Measurements from ENCODE around the gene SLC6A2. TPM values are rescaled to one million over a fixed set of nuclear protein-coding genes. Genes with fewer than 3 reads are reported as not detected.

The SLC6A2 gene
- total RNA-seq, 2 experiments from 2014 or later, result not detected

DNA sequence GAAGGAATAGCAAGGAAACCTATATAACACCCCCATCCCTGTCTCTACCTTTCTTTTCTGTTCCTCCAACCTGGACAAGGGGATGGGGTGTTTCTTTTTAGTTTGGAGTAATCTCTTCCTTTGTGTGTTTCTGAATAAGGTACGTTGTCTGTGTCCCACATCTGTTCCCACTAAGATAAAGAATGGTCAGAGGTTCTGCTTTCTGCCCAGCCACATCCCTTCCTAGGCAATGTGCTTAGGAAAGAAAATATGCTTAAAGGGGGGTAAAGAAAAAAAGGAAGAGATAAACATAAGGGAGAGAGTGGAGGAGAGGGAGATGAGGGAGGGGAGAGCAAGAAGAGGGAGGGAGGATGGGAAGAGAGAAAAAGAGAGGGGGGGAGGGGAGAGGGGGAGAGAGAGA, 35.1 kb downstream of the SLC6A2 start:
- CTCF ChIA-PET, result interaction anchor here (1.2 kb wide), 1 partner anchor 11 kb away, joined by 4 read pairs; no protein-coding TSS in a partner anchor
- POLR2A ChIA-PET, result no interaction called here

DNA sequence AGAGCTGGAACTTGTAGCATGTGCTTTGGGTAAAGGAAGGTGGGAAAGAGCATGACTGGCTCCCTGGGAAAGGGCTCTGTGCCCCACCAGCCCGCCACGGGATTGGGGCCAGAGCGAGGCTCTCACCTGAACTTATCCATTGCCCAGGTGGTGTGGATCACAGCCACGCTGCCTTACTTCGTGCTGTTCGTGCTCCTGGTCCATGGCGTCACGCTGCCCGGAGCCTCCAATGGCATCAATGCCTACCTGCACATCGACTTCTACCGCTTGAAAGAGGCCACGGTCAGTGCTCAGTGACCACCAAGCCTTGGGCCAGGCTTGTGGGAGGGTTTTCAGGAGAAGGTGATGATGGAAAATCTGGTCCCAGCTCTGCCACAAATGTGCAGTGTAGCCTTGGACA, 36.0 kb downstream of the SLC6A2 start:
- H3K27me3 Mint-ChIP-seq (ENCODE audit: low read depth), result no peaks in the 10 kb centered on the region
- DNase-seq, result no peak
- H3K27ac Mint-ChIP-seq, result no peak overlapping the region
- no peaks in the 10 kb centered on the region for H3K36me3 Mint-ChIP-seq (ENCODE audit: low read depth)
- POLR2A ChIA-PET, result no interaction called here
- no peaks in the 10 kb centered on the region for H3K9me3 Mint-ChIP-seq (ENCODE audit: insufficient read depth)
- no peaks in the 10 kb centered on the region for H3K4me1 Mint-ChIP-seq (ENCODE audit: low read depth)
- CTCF ChIA-PET, result no interaction called here
- H3K4me3 Mint-ChIP-seq, result no peak overlapping the region
- ATAC-seq, result no peak

More for the DNA sequence above, 35.1 kb downstream of the SLC6A2 start:
- DNase-seq (no peak), ATAC-seq (no peak)
- no peak overlapping the region for H3K27ac Mint-ChIP-seq
- H3K9me3 Mint-ChIP-seq (ENCODE audit: insufficient read depth), result no peaks in the 10 kb centered on the region
- H3K36me3 Mint-ChIP-seq (ENCODE audit: low read depth), result no peaks in the 10 kb centered on the region
- H3K4me1 Mint-ChIP-seq (ENCODE audit: low read depth), result no peaks in the 10 kb centered on the region
- no peak overlapping the region for H3K4me3 Mint-ChIP-seq
- no peaks in the 10 kb centered on the region for H3K27me3 Mint-ChIP-seq (ENCODE audit: low read depth)

DNA sequence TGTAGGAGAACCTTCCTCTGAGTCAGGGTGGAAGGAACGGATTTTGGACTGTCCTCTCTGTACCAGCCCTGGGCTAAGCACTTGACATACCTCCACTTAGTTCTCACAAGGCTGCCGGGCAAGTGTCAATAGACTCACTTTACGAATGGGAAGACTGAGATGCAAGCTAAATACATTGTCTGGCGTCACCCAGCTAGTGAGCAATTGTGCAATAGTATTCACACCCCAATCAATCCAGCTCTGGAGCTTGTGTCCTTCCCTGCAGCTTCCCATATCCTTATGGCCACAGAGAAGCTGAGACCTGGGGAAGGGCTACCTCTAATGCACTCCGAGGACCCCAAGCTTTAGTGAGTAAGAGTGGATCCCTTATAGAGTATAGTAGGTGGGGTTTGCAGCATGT, 39.8 kb downstream of the SLC6A2 start:
- ChIA-PET POLR2A (interaction anchor here (0.5 kb wide), 1 partner anchor 152 kb away, joined by 4 read pairs; no protein-coding TSS in a partner anchor), CTCF (interaction anchor here (1.7 kb wide), 1 partner anchor 231 kb away, joined by 11 read pairs; no protein-coding TSS in a partner anchor)
- no peaks in the 10 kb centered on the region for H3K36me3 Mint-ChIP-seq (ENCODE audit: low read depth)
- H3K27me3 Mint-ChIP-seq (ENCODE audit: low read depth), result peaks cover 2% of the 10 kb centered on the region
- H3K4me1 Mint-ChIP-seq (ENCODE audit: low read depth), result no peaks in the 10 kb centered on the region
- no peak for ATAC-seq
- H3K9me3 Mint-ChIP-seq (ENCODE audit: insufficient read depth), result no peaks in the 10 kb centered on the region
- no peak for DNase-seq
- no peak overlapping the region for H3K4me3 Mint-ChIP-seq
- no peak overlapping the region for H3K27ac Mint-ChIP-seq

DNA sequence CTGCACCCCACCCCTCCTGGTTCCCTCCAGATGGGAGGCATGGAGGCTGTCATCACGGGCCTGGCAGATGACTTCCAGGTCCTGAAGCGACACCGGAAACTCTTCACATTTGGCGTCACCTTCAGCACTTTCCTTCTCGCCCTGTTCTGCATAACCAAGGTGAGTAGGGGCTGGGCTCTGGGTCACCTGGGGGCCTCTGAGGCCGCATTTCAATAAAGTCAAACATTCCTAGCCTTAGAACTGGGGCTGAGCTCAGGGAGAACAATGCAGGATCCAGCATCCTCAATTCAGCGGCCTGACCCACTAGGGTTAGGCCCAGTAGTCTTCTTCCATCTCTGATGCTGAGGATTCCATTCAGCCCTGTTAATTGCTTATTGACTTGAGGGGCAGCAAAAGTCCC, 42.1 kb downstream of the SLC6A2 start:
- ATAC-seq (no peak), DNase-seq (no peak)
- Mint-ChIP-seq H3K27ac (no peak overlapping the region), H3K36me3 (ENCODE audit: low read depth) (no peaks in the 10 kb centered on the region), H3K27me3 (ENCODE audit: low read depth) (peaks cover 2% of the 10 kb centered on the region), H3K9me3 (ENCODE audit: insufficient read depth) (no peaks in the 10 kb centered on the region), H3K4me3 (no peak overlapping the region), H3K4me1 (ENCODE audit: low read depth) (peaks cover 3% of the 10 kb centered on the region)
- POLR2A ChIA-PET, result no interaction called here
- CTCF ChIA-PET, result no interaction called here

DNA sequence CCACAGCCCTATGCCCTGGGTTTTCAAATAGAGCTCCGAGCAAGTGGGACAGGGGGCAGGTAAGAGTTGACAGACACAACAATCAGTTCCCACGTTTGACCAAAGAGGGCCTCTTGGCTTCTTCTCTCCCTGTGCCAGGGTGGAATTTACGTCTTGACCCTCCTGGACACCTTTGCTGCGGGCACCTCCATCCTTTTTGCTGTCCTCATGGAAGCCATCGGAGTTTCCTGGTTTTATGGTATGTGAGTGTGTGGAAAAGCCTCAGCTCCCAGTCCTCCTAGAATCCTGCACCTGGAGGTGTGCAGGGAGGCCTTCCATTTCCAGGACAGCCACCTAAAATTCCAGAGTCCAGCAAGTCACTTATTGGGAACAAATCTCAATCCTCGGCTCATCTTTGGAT, 42.5 kb downstream of the SLC6A2 start:
- CTCF ChIA-PET, result no interaction called here
- Mint-ChIP-seq H3K4me1 (ENCODE audit: low read depth) (peaks cover 7% of the 10 kb centered on the region), H3K9me3 (ENCODE audit: insufficient read depth) (no peaks in the 10 kb centered on the region), H3K27me3 (ENCODE audit: low read depth) (peaks cover 2% of the 10 kb centered on the region), H3K4me3 (no peak overlapping the region), H3K27ac (no peak overlapping the region), H3K36me3 (ENCODE audit: low read depth) (no peaks in the 10 kb centered on the region)
- POLR2A ChIA-PET, result no interaction called here
- ATAC-seq (no peak), DNase-seq (no peak)

DNA sequence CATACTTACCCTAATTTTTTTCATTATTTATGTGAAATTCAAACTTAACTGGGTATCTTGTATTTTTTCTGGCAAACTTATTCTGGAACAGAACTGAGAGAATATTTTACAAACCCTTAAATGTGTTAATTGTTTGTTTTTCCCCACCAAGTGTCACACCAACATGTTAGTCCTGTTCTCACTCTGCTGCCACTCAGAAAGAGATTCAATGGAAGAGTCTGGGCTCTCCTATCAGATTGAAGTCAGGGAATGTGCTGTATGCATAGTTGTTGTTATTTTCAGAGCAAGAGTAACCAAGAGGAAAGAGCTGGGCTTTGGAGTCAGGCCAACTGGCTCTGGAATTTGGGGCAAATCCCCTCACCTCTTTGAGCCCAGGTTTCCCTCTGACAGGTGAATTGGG, 43.2 kb downstream of the SLC6A2 start:
- Mint-ChIP-seq H3K9me3 (ENCODE audit: insufficient read depth) (no peaks in the 10 kb centered on the region), H3K4me1 (ENCODE audit: low read depth) (peaks cover 10% of the 10 kb centered on the region), H3K27me3 (ENCODE audit: low read depth) (peaks cover 2% of the 10 kb centered on the region), H3K4me3 (no peak overlapping the region), H3K36me3 (ENCODE audit: low read depth) (no peaks in the 10 kb centered on the region), H3K27ac (no peak overlapping the region)
- DNase-seq, result no peak
- CTCF ChIA-PET, result no interaction called here
- ATAC-seq, result no peak
- POLR2A ChIA-PET, result no interaction called here

DNA sequence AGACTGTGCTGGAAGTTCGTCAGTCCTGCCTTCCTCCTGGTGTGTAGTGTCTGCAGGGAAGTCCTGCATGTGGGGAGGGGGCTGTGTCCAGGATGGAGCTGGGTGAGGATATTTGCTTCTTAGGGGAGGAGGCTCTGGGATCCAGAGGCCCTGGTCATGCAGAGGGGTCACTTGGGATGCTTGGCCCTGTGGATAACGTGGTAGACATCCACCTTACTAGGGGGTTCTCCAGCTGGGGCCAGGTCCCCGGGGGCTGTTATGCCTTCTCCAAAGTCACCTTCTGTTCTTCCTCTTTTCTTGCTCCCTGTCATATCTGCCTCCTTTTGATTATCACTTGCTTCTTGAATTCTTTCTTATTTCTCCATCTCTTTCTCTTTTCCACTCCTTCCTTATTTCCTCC, 43.8 kb downstream of the SLC6A2 start:
- ChIA-PET POLR2A (no interaction called here), CTCF (interaction anchor here (9.4 kb wide), 1 partner anchor 234 kb away, joined by 92 read pairs; no protein-coding TSS in a partner anchor)
- Mint-ChIP-seq H3K4me1 (ENCODE audit: low read depth) (peaks cover 10% of the 10 kb centered on the region), H3K36me3 (ENCODE audit: low read depth) (no peaks in the 10 kb centered on the region), H3K27me3 (ENCODE audit: low read depth) (peaks cover 2% of the 10 kb centered on the region), H3K27ac (no peak overlapping the region), H3K9me3 (ENCODE audit: insufficient read depth) (no peaks in the 10 kb centered on the region), H3K4me3 (no peak overlapping the region)
- ATAC-seq (no peak), DNase-seq (no peak)

DNA sequence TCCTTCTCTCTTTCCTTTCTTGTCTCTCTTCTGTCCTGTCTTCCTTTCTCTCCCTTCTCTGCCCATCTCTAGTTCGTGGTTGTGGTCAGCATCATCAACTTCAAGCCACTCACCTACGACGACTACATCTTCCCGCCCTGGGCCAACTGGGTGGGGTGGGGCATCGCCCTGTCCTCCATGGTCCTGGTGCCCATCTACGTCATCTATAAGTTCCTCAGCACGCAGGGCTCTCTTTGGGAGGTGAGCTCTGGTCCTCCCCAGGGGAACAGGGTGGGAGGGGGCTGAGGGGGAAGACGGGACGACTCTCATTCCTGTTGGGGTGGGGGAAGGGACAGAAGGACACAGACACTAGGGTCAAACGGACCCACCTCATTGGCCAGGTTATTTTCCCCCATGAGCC, 44.3 kb downstream of the SLC6A2 start:
- Mint-ChIP-seq H3K4me1 (ENCODE audit: low read depth) (peaks cover 10% of the 10 kb centered on the region), H3K27me3 (ENCODE audit: low read depth) (peaks cover 2% of the 10 kb centered on the region), H3K9me3 (ENCODE audit: insufficient read depth) (no peaks in the 10 kb centered on the region), H3K4me3 (no peak overlapping the region), H3K27ac (no peak overlapping the region), H3K36me3 (ENCODE audit: low read depth) (no peaks in the 10 kb centered on the region)
- ChIA-PET CTCF (interaction anchor here (9.4 kb wide), 1 partner anchor 235 kb away, joined by 92 read pairs; no protein-coding TSS in a partner anchor), POLR2A (no interaction called here)
- DNase-seq (no peak), ATAC-seq (no peak)

DNA sequence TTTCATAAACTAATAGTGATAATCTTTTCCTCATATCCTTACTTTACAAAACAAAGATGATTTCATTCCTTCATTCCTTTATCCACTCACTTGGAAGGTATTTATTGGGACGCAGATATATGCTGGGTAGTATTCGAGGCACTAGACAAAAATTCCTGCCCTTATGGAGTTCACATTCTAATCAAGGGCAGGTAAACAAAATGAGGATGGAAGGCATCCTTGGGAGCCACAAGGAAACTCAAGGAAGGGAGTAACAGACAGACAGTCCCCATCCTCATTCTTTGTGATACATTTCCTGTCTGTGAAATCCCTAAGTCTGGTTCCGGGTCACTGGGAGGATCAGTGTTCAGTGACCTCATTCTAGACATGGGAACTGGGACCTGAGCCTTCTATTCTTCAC, 45.2 kb downstream of the SLC6A2 start:
- H3K27ac Mint-ChIP-seq, result no peak overlapping the region
- no peaks in the 10 kb centered on the region for H3K9me3 Mint-ChIP-seq (ENCODE audit: insufficient read depth)
- no peak for ATAC-seq
- ChIA-PET CTCF (interaction anchor here (0.7 to 9.4 kb wide), 6 partner anchors 10 to 236 kb away, joined by 3 to 92 read pairs (median 4); no protein-coding TSS in a partner anchor), POLR2A (no interaction called here)
- no peak for DNase-seq
- no peaks in the 10 kb centered on the region for H3K36me3 Mint-ChIP-seq (ENCODE audit: low read depth)
- peaks cover 2% of the 10 kb centered on the region for H3K27me3 Mint-ChIP-seq (ENCODE audit: low read depth)
- no peak overlapping the region for H3K4me3 Mint-ChIP-seq
- H3K4me1 Mint-ChIP-seq (ENCODE audit: low read depth), result peaks cover 10% of the 10 kb centered on the region

DNA sequence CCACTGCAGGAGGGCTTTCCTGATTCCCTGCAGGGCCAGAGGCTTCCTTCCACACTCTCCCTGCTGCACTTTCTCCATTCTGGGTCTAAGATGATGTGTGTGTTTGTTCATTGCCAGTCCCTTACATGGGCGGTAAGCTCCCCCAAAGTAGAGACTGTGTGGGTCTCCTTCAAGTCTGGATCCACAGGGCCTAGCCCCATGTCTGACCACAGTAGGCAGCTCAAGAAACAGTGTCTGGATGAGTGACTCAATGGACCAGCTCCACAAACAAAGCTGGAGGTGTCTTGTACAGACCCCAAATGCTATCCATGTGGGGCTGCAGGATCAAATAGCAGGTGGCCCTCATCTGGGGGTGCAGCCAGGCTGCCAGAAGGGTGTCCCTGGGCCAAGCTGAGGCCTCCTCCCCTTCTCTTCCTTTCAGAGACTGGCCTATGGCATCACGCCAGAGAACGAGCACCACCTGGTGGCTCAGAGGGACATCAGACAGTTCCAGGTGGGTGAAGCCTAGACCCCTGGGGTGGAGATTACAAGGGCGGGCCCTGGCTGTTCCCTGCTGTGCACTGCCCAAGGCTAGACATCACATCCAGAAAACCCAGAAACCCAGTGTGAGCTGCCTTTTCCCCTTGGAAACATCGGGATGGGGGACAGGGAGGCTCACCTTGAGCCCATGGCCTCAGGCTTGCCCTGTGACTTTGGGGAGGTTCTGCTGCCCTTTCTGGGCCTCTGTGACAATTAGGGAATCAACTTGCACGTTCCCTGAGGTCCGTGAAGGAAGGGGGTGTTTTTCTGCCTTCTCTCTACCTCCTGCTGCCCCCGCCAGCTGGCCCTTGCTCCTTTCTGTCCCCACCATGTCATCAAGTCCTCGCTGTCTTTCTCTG, 45.9 kb downstream of the SLC6A2 start:
- Mint-ChIP-seq H3K4me1 (ENCODE audit: low read depth) (peaks cover 10% of the 10 kb centered on the region), H3K9me3 (ENCODE audit: insufficient read depth) (no peaks in the 10 kb centered on the region), H3K4me3 (no peak overlapping the region), H3K27ac (no peak overlapping the region), H3K27me3 (ENCODE audit: low read depth) (peaks cover 2% of the 10 kb centered on the region), H3K36me3 (ENCODE audit: low read depth) (no peaks in the 10 kb centered on the region)
- POLR2A ChIA-PET, result no interaction called here
- CTCF ChIA-PET, result interaction anchor here (0.7 to 9.4 kb wide), 6 partner anchors 11 to 236 kb away, joined by 3 to 92 read pairs (median 4); no protein-coding TSS in a partner anchor
- DNase-seq, result peak; percentile 48
- peak; percentile 81 for ATAC-seq

DNA sequence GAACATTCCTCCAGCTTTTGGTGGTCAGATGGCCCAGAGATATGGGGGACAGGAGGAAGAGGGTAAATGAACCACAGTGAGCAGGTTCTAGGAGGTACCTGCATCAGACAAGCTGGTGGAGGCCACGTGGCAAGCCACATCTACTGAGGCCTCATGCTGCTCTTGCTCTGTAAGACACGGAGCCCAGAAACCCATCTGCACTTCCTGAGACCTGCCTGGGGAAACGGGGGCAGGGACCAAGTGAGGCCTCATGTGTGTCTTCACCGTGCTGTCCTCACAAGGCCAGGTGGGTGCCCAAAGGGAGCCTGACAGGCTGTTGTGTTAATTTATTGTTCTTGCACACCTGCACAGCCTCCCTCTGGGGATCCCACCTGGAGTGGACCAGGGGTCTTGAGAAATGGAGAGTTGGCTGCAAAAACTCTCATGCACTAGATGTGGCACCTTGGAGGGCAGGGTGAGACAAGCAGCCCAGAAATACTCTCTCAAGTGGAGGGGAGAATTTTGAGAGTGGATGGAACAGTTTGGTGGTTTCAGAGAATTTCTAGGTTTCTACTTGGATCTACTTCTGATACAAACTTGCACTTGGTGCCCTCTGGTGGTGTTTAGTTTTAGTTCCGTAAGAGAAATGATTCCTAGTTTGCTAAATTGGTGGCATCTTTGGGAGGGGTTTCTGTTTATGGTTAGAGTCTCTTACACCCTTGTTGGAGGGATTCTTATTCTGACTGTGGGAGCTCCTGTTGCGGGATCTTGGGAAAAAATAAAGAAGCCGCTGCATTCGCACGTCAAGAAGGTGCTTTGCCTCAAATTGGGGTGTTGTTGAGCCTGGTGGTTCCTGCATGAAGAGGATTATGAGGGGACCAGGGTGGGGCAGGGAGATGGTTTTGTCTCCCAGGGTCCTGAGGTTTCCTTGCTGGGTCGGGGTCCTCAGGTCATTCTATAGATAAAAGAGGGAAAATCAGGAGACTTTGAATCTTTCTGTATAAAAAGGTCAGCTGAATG, 47.5 kb downstream of the SLC6A2 start:
- Mint-ChIP-seq H3K27me3 (ENCODE audit: low read depth) (peaks cover 2% of the 10 kb centered on the region), H3K36me3 (ENCODE audit: low read depth) (no peaks in the 10 kb centered on the region), H3K27ac (peak overlapping the region; percentile 3), H3K9me3 (ENCODE audit: insufficient read depth) (no peaks in the 10 kb centered on the region), H3K4me1 (ENCODE audit: low read depth) (peaks cover 10% of the 10 kb centered on the region), H3K4me3 (no peak overlapping the region)
- ChIA-PET CTCF (interaction anchor here (0.6 to 9.4 kb wide), 7 partner anchors 10 to 290 kb away, joined by 3 to 92 read pairs (median 4); no protein-coding TSS in a partner anchor), POLR2A (no interaction called here)
- ATAC-seq, result peak; percentile 64
- DNase-seq, result peak; percentile 43
